Measurements from ENCODE around the gene CBX5. TPM values are rescaled to one million over a fixed set of nuclear protein-coding genes. Genes with fewer than 3 reads are reported as not detected.

CBX5 gene
- total and polyA plus RNA-seq, 9 of the 15 experiments (the other 6 are each of a cell fraction or from before 2014, with no cell fraction given): 32.6 to 102 (median 59.2) TPM

DNA sequence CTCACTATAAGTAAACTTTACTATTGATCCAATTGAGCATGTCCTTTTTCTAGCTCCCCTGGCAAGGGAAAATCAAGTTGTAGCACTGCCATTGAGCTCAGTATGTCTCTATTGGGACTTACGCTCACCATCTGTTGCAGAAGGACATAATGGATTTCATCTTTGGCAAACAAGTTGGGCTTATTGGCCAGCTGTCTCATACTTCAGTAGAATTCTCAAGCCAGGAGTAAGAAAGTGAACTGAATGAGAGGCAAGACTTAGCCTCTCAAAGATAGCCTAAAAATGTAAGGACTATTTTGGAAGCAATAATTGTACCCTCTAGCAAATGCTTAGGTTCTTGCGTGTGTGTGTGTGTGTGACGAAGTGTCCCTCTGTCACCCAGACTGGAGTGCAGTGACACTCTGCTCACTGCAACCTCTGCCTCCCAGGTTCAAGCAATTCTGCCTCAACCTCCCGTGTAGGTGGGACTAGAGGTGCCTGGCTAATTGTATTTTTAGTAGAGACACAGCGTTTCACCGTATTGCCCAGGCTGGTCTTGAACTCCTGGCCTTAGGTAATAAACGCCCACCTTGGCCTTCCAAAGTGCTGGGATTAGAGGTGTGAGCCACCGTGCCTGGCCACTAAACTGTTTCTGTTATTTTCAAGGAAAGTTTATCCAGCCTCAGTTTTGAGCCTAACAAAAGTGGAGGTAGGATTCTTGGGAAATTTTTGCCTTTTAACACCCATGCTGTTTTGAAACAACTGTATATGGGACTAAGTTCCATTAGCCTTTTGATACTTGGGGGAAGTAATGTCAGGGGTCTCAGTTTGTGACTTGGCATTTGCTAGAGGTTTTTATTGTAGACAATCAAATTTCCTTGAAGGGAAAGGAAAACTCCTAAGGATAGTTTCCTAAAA, 7.6 kb upstream of the CBX5 start (continued):
- TF ChIP-seq, protein P1, sequence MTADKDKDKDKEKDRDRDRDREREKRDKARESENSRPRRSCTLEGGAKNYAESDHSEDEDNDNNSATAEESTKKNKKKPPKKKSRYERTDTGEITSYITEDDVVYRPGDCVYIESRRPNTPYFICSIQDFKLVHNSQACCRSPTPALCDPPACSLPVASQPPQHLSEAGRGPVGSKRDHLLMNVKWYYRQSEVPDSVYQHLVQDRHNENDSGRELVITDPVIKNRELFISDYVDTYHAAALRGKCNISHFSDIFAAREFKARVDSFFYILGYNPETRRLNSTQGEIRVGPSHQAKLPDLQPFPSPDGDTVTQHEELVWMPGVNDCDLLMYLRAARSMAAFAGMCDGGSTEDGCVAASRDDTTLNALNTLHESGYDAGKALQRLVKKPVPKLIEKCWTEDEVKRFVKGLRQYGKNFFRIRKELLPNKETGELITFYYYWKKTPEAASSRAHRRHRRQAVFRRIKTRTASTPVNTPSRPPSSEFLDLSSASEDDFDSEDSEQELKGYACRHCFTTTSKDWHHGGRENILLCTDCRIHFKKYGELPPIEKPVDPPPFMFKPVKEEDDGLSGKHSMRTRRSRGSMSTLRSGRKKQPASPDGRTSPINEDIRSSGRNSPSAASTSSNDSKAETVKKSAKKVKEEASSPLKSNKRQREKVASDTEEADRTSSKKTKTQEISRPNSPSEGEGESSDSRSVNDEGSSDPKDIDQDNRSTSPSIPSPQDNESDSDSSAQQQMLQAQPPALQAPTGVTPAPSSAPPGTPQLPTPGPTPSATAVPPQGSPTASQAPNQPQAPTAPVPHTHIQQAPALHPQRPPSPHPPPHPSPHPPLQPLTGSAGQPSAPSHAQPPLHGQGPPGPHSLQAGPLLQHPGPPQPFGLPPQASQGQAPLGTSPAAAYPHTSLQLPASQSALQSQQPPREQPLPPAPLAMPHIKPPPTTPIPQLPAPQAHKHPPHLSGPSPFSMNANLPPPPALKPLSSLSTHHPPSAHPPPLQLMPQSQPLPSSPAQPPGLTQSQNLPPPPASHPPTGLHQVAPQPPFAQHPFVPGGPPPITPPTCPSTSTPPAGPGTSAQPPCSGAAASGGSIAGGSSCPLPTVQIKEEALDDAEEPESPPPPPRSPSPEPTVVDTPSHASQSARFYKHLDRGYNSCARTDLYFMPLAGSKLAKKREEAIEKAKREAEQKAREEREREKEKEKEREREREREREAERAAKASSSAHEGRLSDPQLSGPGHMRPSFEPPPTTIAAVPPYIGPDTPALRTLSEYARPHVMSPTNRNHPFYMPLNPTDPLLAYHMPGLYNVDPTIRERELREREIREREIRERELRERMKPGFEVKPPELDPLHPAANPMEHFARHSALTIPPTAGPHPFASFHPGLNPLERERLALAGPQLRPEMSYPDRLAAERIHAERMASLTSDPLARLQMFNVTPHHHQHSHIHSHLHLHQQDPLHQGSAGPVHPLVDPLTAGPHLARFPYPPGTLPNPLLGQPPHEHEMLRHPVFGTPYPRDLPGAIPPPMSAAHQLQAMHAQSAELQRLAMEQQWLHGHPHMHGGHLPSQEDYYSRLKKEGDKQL (CRISPR knock-in tag; IDR thresholded peaks at IDR 0.05; ENCODE audit: borderline replicate concordance): 0 out of 2 replicates have a peak, but pooled peaks have one; percentile 20
- TF ChIP-seq STAT5A (IDR thresholded peaks at IDR 0.05; ENCODE audit: borderline replicate concordance, low read length): peak; percentile 26; the same call in 1 of the 2 replicates
- TF ChIP-seq CC2D1A (IDR thresholded peaks at IDR 0.05): no peak
- TF ChIP-seq NCOA2 (IDR thresholded peaks at IDR 0.05; ENCODE audit: partially characterized antibody in 2 of 2): no peak
- 0 out of 2 replicates have a peak, but pooled peaks have one; percentile 20 for TF ChIP-seq MBD2 (IDR thresholded peaks at IDR 0.05; ENCODE audit: borderline replicate concordance, low read depth)
- no peak for TF ChIP-seq MEF2A (IDR thresholded peaks at IDR 0.05; ENCODE audit: control insufficient read depth, low read depth, low read length)
- TF ChIP-seq, protein P2, sequence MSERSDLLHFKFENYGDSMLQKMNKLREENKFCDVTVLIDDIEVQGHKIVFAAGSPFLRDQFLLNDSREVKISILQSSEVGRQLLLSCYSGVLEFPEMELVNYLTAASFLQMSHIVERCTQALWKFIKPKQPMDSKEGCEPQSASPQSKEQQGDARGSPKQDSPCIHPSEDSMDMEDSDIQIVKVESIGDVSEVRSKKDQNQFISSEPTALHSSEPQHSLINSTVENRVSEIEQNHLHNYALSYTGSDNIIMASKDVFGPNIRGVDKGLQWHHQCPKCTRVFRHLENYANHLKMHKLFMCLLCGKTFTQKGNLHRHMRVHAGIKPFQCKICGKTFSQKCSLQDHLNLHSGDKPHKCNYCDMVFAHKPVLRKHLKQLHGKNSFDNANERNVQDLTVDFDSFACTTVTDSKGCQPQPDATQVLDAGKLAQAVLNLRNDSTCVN (CRISPR knock-in tag; IDR thresholded peaks at IDR 0.05): peak; percentile 19; the same call in 1 of the 2 replicates
- TF ChIP-seq NFXL1 (CRISPR knock-in tag; IDR thresholded peaks at IDR 0.05): 0 out of 2 replicates have a peak, but pooled peaks have one; percentile 25
- TF ChIP-seq POLR2AphosphoS5 (IDR thresholded peaks at IDR 0.05; ENCODE audit: control insufficient read depth, insufficient read depth, low read depth, low read length): peak; percentile 80; the same call in 1 of the 2 replicates
- TF ChIP-seq, protein P3, sequence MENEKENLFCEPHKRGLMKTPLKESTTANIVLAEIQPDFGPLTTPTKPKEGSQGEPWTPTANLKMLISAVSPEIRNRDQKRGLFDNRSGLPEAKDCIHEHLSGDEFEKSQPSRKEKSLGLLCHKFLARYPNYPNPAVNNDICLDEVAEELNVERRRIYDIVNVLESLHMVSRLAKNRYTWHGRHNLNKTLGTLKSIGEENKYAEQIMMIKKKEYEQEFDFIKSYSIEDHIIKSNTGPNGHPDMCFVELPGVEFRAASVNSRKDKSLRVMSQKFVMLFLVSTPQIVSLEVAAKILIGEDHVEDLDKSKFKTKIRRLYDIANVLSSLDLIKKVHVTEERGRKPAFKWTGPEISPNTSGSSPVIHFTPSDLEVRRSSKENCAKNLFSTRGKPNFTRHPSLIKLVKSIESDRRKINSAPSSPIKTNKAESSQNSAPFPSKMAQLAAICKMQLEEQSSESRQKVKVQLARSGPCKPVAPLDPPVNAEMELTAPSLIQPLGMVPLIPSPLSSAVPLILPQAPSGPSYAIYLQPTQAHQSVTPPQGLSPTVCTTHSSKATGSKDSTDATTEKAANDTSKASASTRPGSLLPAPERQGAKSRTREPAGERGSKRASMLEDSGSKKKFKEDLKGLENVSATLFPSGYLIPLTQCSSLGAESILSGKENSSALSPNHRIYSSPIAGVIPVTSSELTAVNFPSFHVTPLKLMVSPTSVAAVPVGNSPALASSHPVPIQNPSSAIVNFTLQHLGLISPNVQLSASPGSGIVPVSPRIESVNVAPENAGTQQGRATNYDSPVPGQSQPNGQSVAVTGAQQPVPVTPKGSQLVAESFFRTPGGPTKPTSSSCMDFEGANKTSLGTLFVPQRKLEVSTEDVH (IDR thresholded peaks at IDR 0.05; ENCODE audit: low read depth, partially characterized antibody): peak; percentile 17
- TF ChIP-seq, protein P4, sequence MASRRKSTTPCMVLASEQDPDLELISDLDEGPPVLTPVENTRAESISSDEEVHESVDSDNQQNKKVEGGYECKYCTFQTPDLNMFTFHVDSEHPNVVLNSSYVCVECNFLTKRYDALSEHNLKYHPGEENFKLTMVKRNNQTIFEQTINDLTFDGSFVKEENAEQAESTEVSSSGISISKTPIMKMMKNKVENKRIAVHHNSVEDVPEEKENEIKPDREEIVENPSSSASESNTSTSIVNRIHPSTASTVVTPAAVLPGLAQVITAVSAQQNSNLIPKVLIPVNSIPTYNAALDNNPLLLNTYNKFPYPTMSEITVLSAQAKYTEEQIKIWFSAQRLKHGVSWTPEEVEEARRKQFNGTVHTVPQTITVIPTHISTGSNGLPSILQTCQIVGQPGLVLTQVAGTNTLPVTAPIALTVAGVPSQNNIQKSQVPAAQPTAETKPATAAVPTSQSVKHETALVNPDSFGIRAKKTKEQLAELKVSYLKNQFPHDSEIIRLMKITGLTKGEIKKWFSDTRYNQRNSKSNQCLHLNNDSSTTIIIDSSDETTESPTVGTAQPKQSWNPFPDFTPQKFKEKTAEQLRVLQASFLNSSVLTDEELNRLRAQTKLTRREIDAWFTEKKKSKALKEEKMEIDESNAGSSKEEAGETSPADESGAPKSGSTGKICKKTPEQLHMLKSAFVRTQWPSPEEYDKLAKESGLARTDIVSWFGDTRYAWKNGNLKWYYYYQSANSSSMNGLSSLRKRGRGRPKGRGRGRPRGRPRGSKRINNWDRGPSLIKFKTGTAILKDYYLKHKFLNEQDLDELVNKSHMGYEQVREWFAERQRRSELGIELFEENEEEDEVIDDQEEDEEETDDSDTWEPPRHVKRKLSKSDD (conservative IDR thresholded peaks at IDR 0.05; ENCODE audit: low read length): no peak
